Caco-2 (cell line): ENCODE measurements around the gene MCRS1. TPM values are rescaled to one million over a fixed set of nuclear protein-coding genes. Genes with fewer than 3 reads are reported as not detected.

Experiments
- BruUV-seq: library from RNA; stranded (reverse); fragments of 400-500 nt; replicated peaks from 2 replicates; lab custom pipeline; 2021; lab: Mats Ljungman, UMichigan
- CTCF ChIA-PET: fragments of 300-600 bp; sonication (Branson Sonifier 250); formaldehyde crosslinking; loops from one replicate; lab custom pipeline; 2022; ENCODE audit warnings: antibody characterized with exemption; lab: Charles Lee
- POLR2A ChIA-PET: fragments of 300-600 bp; sonication (Branson Sonifier 250); formaldehyde crosslinking; loops from one replicate; lab custom pipeline; 2022; ENCODE audit warnings: antibody characterized with exemption; lab: Charles Lee
- DNase-seq, 2 experiments: peaks; one replicate each; pipeline versions ENCODE4 v3.0.0 to v3.0.0-alpha.2; 2020 to 2022
- H3K27me3 ChIP-seq: replicated peaks from 2 replicates; pipeline ENCODE4 v1.6.0; 2011; ENCODE audit warnings: low read length; ENCODE audit not compliant: control insufficient read depth, insufficient read depth
- H3K36me3 ChIP-seq: 2 replicates; pipeline ENCODE4 v1.5.1; 2011; ENCODE audit warnings: low read length; ENCODE audit not compliant: control insufficient read depth, insufficient read depth
- H3K4me1 ChIP-seq: fragments of 250-450 bp; sonication (Bioruptor Pico); 2 replicates; pipeline ENCODE4 v1.5.1; 2020; ENCODE audit warnings: mild to moderate bottlenecking
- H3K4me3 ChIP-seq: 2 replicates; pipeline ENCODE4 v1.5.1; 2011; ENCODE audit warnings: low read depth, mild to moderate bottlenecking, control low read depth, low read length
- H3K9me3 ChIP-seq: fragments of 250-450 bp; sonication (Bioruptor Pico); 2 replicates; pipeline ENCODE4 v1.5.1; 2020; ENCODE audit warnings: mild to moderate bottlenecking, moderate library complexity
- H3K27ac Mint-ChIP-seq: one replicate; pipeline ENCODE4 v1.8.0; 2022; ENCODE audit warnings: mixed read lengths; ENCODE audit not compliant: unreplicated experiment
- H3K27me3 Mint-ChIP-seq: one replicate; pipeline ENCODE4 v1.8.0; 2022; ENCODE audit warnings: mixed read lengths; ENCODE audit not compliant: insufficient read depth, unreplicated experiment
- H3K36me3 Mint-ChIP-seq: one replicate; pipeline ENCODE4 v1.8.0; 2022; ENCODE audit warnings: mild to moderate bottlenecking, mixed read lengths; ENCODE audit not compliant: insufficient read depth, unreplicated experiment
- H3K4me1 Mint-ChIP-seq: one replicate; pipeline ENCODE4 v1.8.0; 2022; ENCODE audit warnings: low read depth, mixed read lengths; ENCODE audit not compliant: unreplicated experiment
- H3K4me3 Mint-ChIP-seq: one replicate; pipeline ENCODE4 v1.8.0; 2022; ENCODE audit warnings: mild to moderate bottlenecking, moderate library complexity, mixed read lengths; ENCODE audit not compliant: unreplicated experiment
- H3K9me3 Mint-ChIP-seq: one replicate; pipeline ENCODE4 v1.8.0; 2022; ENCODE audit warnings: mixed read lengths; ENCODE audit not compliant: unreplicated experiment
- CTCF ChIP-seq, 2 experiments: fragments of 200-600 bp in 1 of 2; IDR thresholded peaks; 1 replicate in 1 of 2; 2 replicates in 1 of 2; pipeline versions ENCODE4 v1.5.1 to v1.8.0; 2011 to 2022; ENCODE audit warnings: antibody characterized with exemption in 1 of 2, control low read depth in 1 of 2, inconsistent platforms in 1 of 2, low read depth in 1 of 2, low read length in 1 of 2, mild to moderate bottlenecking in 1 of 2, moderate library complexity in 1 of 2; ENCODE audit not compliant: insufficient read depth in 1 of 2, severe bottlenecking in 1 of 2, unreplicated experiment in 1 of 2
- intact Hi-C: fragments of 100-400 bp; cut with micrococcal nuclease; formaldehyde crosslinking; loops from one replicate; pipeline ENCODE4 v1.10.0; 2022; ENCODE audit not compliant: unreplicated experiment
- total RNA-seq: library from RNA; stranded (reverse); gene quantifications from 2 replicates; pipeline ENCODE4 v1.2.3, GENCODE V29; 2022

MCRS1 gene
- total RNA-seq, 1 experiment from 2014 or later = 122 TPM

- H3K27me3 ChIP-seq = peaks cover 4% of the 10 kb centered on the region; the same call in 1 of the 2 replicates
- Mint-ChIP-seq H3K36me3 (no peaks in the 10 kb centered on the region), H3K9me3 (no peaks in the 10 kb centered on the region), H3K4me3 (peak overlapping the region; percentile 77), H3K27me3 (peaks cover 10% of the 10 kb centered on the region), H3K27ac (no peak overlapping the region), H3K4me1 (no peaks in the 10 kb centered on the region)
- ChIA-PET CTCF (interaction anchor here (0.5 to 2.3 kb wide), 10 partner anchors 16 to 1862 kb away, joined by 3 to 10 read pairs (median 4); partner anchors contain the start of gene SPATS2), POLR2A (interaction anchor here (0.5 to 1.1 kb wide), 3 partner anchors 107 to 418 kb away, joined by 3 to 7 read pairs (median 6); no protein-coding TSS in a partner anchor)
- no peaks in the 10 kb centered on the region for H3K9me3 ChIP-seq
- intact Hi-C loops = no loop called here
- peaks cover 10% of the 10 kb centered on the region for H3K4me1 ChIP-seq
- no TSS peak for BruUV-seq
- H3K4me3 ChIP-seq = peak overlapping the region; percentile 56
- H3K36me3 ChIP-seq = no peaks in the 10 kb centered on the region
- peak in 1 of 2 experiments; percentile 56 for DNase-seq
- TF ChIP-seq CTCF (IDR thresholded peaks at IDR 0.05; ENCODE audit: insufficient read depth in 1 of 2, low read depth in 1 of 2, low read length in 1 of 2, severe bottlenecking in 1 of 2, unreplicated experiment in 1 of 2) = peak; percentile 17 to 28
Observed at GRCh38 chr12:49537752-49538509, 30.0 kb downstream of the MCRS1 start.

GRCh38 chr12:49537231-49537751 is 30.7 kb downstream of the MCRS1 start:
- H3K9me3 ChIP-seq = no peaks in the 10 kb centered on the region
- intact Hi-C loops = no loop called here
- no peaks in the 10 kb centered on the region for H3K36me3 Mint-ChIP-seq
- H3K4me1 ChIP-seq = peaks cover 10% of the 10 kb centered on the region
- no peaks in the 10 kb centered on the region for H3K36me3 ChIP-seq
- no peaks in the 10 kb centered on the region for H3K4me1 Mint-ChIP-seq
- peak overlapping the region; percentile 56 for H3K4me3 ChIP-seq
- no TSS peak for BruUV-seq
- ChIA-PET POLR2A (interaction anchor here (0.5 to 1.1 kb wide), 6 partner anchors 46 to 418 kb away, joined by 3 to 12 read pairs (median 6); no protein-coding TSS in a partner anchor), CTCF (interaction anchor here (0.6 to 2.3 kb wide), 8 partner anchors 16 to 1862 kb away, joined by 3 to 10 read pairs (median 4); partner anchors contain the start of gene SPATS2)
- H3K27me3 Mint-ChIP-seq = peaks cover 10% of the 10 kb centered on the region
- H3K9me3 Mint-ChIP-seq = no peaks in the 10 kb centered on the region
- peak overlapping the region; percentile 77 for H3K4me3 Mint-ChIP-seq
- H3K27me3 ChIP-seq = peaks cover 4% of the 10 kb centered on the region; the same call in 1 of the 2 replicates
- no peak for DNase-seq
- no peak for TF ChIP-seq CTCF (IDR thresholded peaks at IDR 0.05; ENCODE audit: insufficient read depth in 1 of 2, low read depth in 1 of 2, low read length in 1 of 2, severe bottlenecking in 1 of 2, unreplicated experiment in 1 of 2)
- no peak overlapping the region for H3K27ac Mint-ChIP-seq

- DNase-seq = no peak
- Mint-ChIP-seq H3K4me3 (no peak overlapping the region), H3K27ac (no peak overlapping the region), H3K27me3 (peaks cover 10% of the 10 kb centered on the region), H3K36me3 (no peaks in the 10 kb centered on the region), H3K4me1 (no peaks in the 10 kb centered on the region), H3K9me3 (no peaks in the 10 kb centered on the region)
- Histone ChIP-seq H3K9me3 (no peaks in the 10 kb centered on the region), H3K4me3 (no peak overlapping the region), H3K27me3 (peaks cover 4% of the 10 kb centered on the region; the same call in 1 of the 2 replicates), H3K36me3 (no peaks in the 10 kb centered on the region), H3K4me1 (peaks cover 10% of the 10 kb centered on the region)
- intact Hi-C loops = no loop called here
- BruUV-seq = no TSS peak
- no peak for TF ChIP-seq CTCF (IDR thresholded peaks at IDR 0.05; ENCODE audit: insufficient read depth in 1 of 2, low read depth in 1 of 2, low read length in 1 of 2, severe bottlenecking in 1 of 2, unreplicated experiment in 1 of 2)
- ChIA-PET POLR2A (interaction anchor here (0.6 to 0.7 kb wide), 4 partner anchors 22 to 314 kb away, joined by 5 to 12 read pairs (median 7); no protein-coding TSS in a partner anchor), CTCF (no interaction called here)
Observed at GRCh38 chr12:49536526-49537071, 31.3 kb downstream of the MCRS1 start.
